Transverse colon (tissue), 4 donors: Measurements from ENCODE around the gene SLC8A3. TPM values are rescaled to one million over a fixed set of nuclear protein-coding genes. Genes with fewer than 3 reads are reported as not detected.
"Not testable (repeated sequence)": the region's sequence is repeated elsewhere in the genome, so short reads cannot be mapped to it uniquely, and the experiment has no call there.

ENCODE experiments used
- DNase-seq: peaks from one replicate; pipeline ENCODE4 v3.0.0-alpha.2; 2019
- H3K27ac ChIP-seq, 4 donors: fragments of 200-600 bp; sonication (generic); 2 replicates each; pipeline ENCODE4 v1.5.1; 2016 to 2018; ENCODE audit warnings: inconsistent platforms in 4 of 4
- H3K27me3 ChIP-seq: fragments of 200-600 bp; sonication (generic); 2 replicates; pipeline ENCODE4 v1.5.1; 2017; ENCODE audit warnings: inconsistent platforms
- H3K36me3 ChIP-seq, 4 donors: fragments of 200-600 bp; sonication (generic); 2 replicates each; pipeline ENCODE4 v1.5.1; 2017 to 2019; ENCODE audit warnings: inconsistent platforms in 4 of 4
- H3K4me1 ChIP-seq, 4 donors: fragments of 200-600 bp; sonication (generic); 2 replicates each; pipeline ENCODE4 v1.5.1; 2017 to 2020; ENCODE audit warnings: inconsistent platforms in 4 of 4
- H3K4me3 ChIP-seq, 4 donors: fragments of 200-600 bp; sonication (generic); 1 replicate in 1 of 4; 2 replicates in 3 of 4; pipeline versions ENCODE4 v1.5.1 to v1.6.1; 2017 to 2019; ENCODE audit warnings: inconsistent platforms in 4 of 4
- H3K9me3 ChIP-seq, 2 donors: fragments of 200-600 bp; sonication (generic); 2 replicates each; pipeline ENCODE4 v1.5.1; 2017 to 2019; ENCODE audit warnings: inconsistent platforms in 2 of 2
- EP300 ChIP-seq: sonication (generic); formaldehyde crosslinking; IDR thresholded peaks from one replicate; pipeline ENCODE4 v1.6.1; 2017; ENCODE audit warnings: antibody characterized with exemption, low read depth
- POLR2A ChIP-seq: fragments of 450-650 bp; IDR thresholded peaks from one replicate; pipeline ENCODE4 v1.6.1; 2016; ENCODE audit warnings: antibody characterized with exemption, mild to moderate bottlenecking, moderate library complexity
- POLR2AphosphoS5 ChIP-seq, 3 donors: sonication (generic); formaldehyde crosslinking; IDR thresholded peaks; one replicate each; pipeline ENCODE4 v1.6.1; 2016; ENCODE audit warnings: antibody characterized with exemption in 3 of 3
- WGBS, 2 donors: methylation state at CpG; one replicate each; pipeline ENCODE4 v1.1.5; 2018; ENCODE audit warnings: low coverage in 1 of 2; 5-methylcytosine and 5-hydroxymethylcytosine counted together
- in situ Hi-C, 4 donors: fragments of 200-750 bp; cut with MboI; loops; one replicate each; pipeline versions ENCODE4 v1.15.0 to v1.15.1; 2017; ENCODE audit warnings: low sequenced_read_pairs in 3 of 4, low pct_ligation_motif_present in 1 of 4, low pct_unique_long_range_greater_than_20kb in 1 of 4
- intact Hi-C: fragments of 100-400 bp; cut with DNase I; formaldehyde crosslinking; loops from one replicate; pipeline ENCODE4 v1.15.1; 2023; ENCODE audit warnings: low total_unique reads
- total RNA-seq, 4 donors: library from RNA; depleted of rRNA; stranded (reverse); fragments of >200 nt; gene quantifications; one replicate each; pipeline ENCODE4 v1.1.0, GENCODE V29; 2016
- TF ChIP-seq, protein P1 (sequence below), 5 experiments: fragments of 200-600 bp in 3 of 5; fragments of 450-650 bp in 2 of 5; sonication (generic) in 3 of 5; IDR thresholded peaks; 1 replicate in 2 of 5; 2 replicates in 3 of 5; pipeline ENCODE4 v1.5.1; 2016 to 2017; ENCODE audit warnings: antibody characterized with exemption in 5 of 5, inconsistent platforms in 3 of 5, mild to moderate bottlenecking in 2 of 5, moderate library complexity in 1 of 5

The SLC8A3 gene, protein sequence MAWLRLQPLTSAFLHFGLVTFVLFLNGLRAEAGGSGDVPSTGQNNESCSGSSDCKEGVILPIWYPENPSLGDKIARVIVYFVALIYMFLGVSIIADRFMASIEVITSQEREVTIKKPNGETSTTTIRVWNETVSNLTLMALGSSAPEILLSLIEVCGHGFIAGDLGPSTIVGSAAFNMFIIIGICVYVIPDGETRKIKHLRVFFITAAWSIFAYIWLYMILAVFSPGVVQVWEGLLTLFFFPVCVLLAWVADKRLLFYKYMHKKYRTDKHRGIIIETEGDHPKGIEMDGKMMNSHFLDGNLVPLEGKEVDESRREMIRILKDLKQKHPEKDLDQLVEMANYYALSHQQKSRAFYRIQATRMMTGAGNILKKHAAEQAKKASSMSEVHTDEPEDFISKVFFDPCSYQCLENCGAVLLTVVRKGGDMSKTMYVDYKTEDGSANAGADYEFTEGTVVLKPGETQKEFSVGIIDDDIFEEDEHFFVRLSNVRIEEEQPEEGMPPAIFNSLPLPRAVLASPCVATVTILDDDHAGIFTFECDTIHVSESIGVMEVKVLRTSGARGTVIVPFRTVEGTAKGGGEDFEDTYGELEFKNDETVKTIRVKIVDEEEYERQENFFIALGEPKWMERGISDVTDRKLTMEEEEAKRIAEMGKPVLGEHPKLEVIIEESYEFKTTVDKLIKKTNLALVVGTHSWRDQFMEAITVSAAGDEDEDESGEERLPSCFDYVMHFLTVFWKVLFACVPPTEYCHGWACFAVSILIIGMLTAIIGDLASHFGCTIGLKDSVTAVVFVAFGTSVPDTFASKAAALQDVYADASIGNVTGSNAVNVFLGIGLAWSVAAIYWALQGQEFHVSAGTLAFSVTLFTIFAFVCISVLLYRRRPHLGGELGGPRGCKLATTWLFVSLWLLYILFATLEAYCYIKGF
- 1 to 10 TPM in 1 of 4 donors, under 1 TPM in 2, not detected in 1; 0.27 to 1.9 (median 0.32) TPM for total RNA-seq

DNA sequence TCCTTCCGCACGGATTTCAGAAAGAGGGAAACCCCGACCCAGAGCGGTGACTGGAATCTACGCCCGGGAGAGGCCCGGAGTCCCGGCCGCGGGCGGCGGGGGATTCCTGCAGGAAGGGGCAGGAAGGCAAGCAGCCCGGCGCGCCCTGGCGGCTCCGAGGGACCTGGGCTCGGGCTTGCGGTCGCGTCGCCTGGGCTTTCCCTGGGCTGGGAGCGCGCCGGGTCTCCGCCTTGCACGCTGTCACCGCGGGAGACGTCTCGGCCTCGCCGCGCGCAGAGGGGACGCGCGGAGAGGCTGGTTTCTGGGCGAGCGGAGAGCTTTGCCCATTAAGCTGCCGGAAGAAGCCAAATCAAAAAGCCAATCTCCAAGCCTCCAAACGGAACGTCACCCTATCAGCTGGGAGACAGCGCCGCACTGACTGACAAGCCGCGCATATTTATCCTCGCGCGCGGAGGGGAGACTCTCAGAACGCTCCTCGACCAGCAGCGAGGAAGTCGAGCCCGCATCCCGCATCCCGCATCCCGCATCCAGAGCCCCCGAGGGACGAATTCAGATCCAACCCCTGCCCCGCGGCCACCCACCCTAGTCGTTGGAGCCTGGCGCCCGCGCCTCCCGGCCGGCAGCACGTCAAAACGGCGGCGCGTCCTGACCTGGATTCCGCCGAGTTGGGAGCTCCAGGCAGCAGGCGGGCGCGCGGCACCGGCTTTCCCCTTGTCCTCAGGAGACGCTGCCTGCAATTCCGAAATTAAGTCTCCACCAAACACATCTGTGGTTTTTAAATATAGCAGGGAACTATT is at the start of gene SLC8A3:
Gene SLC8A3, minus strand, starts transcription at position 293 of the 797 bp plus-strand sequence. CDS start 20,529 bp downstream, outside the sequence.
- TF ChIP-seq EP300 (no peak), POLR2A (no peak)
- TF ChIP-seq, protein P1, sequence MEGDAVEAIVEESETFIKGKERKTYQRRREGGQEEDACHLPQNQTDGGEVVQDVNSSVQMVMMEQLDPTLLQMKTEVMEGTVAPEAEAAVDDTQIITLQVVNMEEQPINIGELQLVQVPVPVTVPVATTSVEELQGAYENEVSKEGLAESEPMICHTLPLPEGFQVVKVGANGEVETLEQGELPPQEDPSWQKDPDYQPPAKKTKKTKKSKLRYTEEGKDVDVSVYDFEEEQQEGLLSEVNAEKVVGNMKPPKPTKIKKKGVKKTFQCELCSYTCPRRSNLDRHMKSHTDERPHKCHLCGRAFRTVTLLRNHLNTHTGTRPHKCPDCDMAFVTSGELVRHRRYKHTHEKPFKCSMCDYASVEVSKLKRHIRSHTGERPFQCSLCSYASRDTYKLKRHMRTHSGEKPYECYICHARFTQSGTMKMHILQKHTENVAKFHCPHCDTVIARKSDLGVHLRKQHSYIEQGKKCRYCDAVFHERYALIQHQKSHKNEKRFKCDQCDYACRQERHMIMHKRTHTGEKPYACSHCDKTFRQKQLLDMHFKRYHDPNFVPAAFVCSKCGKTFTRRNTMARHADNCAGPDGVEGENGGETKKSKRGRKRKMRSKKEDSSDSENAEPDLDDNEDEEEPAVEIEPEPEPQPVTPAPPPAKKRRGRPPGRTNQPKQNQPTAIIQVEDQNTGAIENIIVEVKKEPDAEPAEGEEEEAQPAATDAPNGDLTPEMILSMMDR (IDR thresholded peaks at IDR 0.05) = no peak
- intact Hi-C loops = no loop called here
- peak within 1 kb of the TSS in 3 of 4 donors; percentile 22 to 51 (median 29) for H3K4me3 ChIP-seq
- in situ Hi-C loops = no loop called here
- H3K4me1 ChIP-seq = peaks cover 0 to 23% (median 12%) of the 10 kb centered on the region in 4 donors
- no peaks in the 10 kb centered on the region for H3K9me3 ChIP-seq
- H3K27ac ChIP-seq = no peak within 1 kb of the TSS
- peaks cover 65% of the 10 kb centered on the region for H3K27me3 ChIP-seq
- no peaks in the 10 kb centered on the region for H3K36me3 ChIP-seq
- DNase-seq = no peak
- 0% methylated on average over 63 of the region's 83 CpGs; no CpG with 5 or more reads in 1 of the 2 donors for WGBS, 2 donors

DNA sequence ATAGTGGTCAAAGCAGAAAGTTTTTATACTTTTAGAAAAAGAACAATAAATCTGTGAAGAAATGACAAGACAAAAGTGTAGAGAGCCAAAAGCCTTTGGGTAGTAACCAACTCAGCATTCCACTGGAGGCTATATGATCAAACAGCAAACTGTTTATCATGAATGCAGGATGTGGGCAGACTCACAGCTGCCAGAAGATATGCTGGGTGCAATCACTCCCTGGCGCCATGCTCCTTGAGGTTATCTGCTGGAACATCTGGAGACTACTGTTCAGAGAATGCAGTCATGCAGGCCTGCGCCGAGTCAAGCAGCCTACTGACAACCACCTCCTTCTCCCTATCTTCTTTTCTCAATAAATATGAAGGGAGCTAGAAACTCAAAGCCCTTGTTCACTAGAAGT is 49.0 kb upstream of the SLC8A3 start:
- H3K36me3 ChIP-seq = no peaks in the 10 kb centered on the region
- in situ Hi-C loops (no loop called here), intact Hi-C loops (no loop called here)
- no peaks in the 10 kb centered on the region for H3K4me1 ChIP-seq
- H3K27me3 ChIP-seq = no peaks in the 10 kb centered on the region
- WGBS, 2 donors = 84% methylated on average over 3 of the region's 3 CpGs; no CpG with 5 or more reads in 1 of the 2 donors
- H3K9me3 ChIP-seq = no peaks in the 10 kb centered on the region
- H3K27ac ChIP-seq = no peak overlapping the region
- TF ChIP-seq, protein P1 (IDR thresholded peaks at IDR 0.05) = no peak
- no peak for TF ChIP-seq EP300
- TF ChIP-seq POLR2AphosphoS5 (IDR thresholded peaks at IDR 0.05) = no peak
- no peak for TF ChIP-seq POLR2A
- DNase-seq = no peak
- H3K4me3 ChIP-seq = no peak overlapping the region

DNA sequence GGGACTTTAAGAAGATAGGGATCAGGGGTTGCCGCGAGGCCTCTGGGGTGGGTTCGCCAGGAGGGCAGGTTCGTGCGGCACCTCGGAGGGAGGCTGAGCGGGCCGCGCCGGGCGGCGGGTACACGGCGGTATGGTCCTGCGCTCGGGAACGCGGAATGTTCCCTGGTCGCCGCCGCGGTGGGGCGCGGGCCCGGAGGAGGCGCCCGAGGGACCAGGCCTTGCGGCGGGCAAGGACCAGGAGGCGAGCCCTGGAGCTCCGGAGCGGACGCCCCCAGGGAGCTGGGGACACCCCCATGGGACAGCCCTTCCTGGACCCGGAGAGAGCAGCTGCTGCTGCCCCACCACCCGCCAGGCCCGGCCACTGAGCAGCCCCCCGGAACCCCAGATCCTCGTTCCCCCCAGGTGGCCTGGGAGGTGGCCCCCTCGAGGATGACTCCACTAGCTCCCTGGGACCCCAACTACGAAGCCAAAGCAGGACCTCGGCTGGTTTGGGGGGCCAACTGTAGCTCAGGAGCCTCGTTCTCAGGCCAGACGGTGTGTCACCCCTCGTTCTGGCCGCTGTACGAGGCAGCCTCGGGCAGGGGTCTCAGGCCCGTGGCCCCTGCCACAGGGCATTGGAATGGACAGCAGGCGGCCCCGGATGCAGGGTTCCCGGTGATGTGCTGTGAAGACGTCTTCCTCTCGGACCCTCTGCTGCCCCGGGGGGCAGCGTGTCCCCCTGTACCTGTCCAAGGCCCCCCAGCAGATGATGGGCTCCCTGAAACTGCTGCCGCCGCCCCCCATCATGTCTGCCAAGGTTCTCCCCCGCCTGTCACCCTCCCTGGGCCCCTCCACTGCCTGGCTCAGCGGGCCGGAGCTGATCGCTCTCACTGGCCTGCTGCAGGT is 45.6 kb upstream of the SLC8A3 start:
- no peaks in the 10 kb centered on the region for H3K36me3 ChIP-seq
- 89 to 94% methylated on average over 14 to 39 of the region's 61 CpGs for WGBS, 2 donors
- intact Hi-C loops = no loop called here

DNA sequence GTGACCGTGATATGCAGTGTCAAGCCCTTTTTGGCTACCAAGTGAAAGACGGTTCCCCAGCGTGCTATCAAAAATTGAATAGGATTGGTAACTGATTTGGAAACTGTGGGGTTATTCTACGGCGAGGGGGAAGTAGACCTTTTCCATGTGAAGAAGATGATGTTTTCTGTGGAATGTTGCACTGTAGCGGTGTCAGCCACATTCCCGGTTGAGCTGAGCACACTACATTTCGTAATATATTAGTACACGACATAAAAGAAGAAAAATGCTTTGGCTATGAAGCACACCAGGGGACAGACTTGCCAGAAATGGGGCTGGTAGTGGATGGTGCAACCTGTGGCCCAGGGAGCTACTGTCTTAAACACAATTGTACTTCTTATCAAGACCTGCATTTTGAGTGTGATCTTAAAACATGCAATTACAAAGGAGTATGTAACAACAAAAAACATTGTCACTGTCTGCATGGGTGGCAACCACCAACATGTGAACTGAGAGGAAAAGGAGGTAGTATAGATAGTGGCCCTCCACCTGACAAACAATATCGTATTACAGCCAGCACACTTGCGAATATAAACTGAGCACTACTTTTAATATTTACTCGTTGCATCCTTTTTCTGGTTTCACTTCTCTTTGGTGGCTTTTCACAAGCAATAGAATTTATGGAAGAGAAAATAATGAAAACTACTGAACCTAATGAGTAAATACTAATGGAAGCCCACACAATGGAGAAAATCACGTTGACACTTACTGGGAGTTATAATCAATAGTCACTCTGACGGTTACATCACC is 43.2 kb upstream of the SLC8A3 start:
- H3K4me1 ChIP-seq, DNase-seq, H3K4me3 ChIP-seq, H3K27me3 ChIP-seq, intact Hi-C loops, H3K36me3 ChIP-seq, H3K9me3 ChIP-seq, H3K27ac ChIP-seq, in situ Hi-C loops: not testable (repeated sequence)
- 80 to 83% methylated on average over 12 to 14 of the region's 14 CpGs for WGBS, 2 donors

More for the DNA sequence above, 45.6 kb upstream of the SLC8A3 start:
- Histone ChIP-seq H3K27me3 (no peaks in the 10 kb centered on the region), H3K4me3 (no peak overlapping the region), H3K9me3 (no peaks in the 10 kb centered on the region), H3K4me1 (no peaks in the 10 kb centered on the region), H3K27ac (no peak overlapping the region)
- TF ChIP-seq, protein P1 (IDR thresholded peaks at IDR 0.05) = no peak
- TF ChIP-seq POLR2A = no peak
- no peak for TF ChIP-seq EP300
- no peak for TF ChIP-seq POLR2AphosphoS5 (IDR thresholded peaks at IDR 0.05)
- in situ Hi-C loops = no loop called here
- DNase-seq = no peak

DNA sequence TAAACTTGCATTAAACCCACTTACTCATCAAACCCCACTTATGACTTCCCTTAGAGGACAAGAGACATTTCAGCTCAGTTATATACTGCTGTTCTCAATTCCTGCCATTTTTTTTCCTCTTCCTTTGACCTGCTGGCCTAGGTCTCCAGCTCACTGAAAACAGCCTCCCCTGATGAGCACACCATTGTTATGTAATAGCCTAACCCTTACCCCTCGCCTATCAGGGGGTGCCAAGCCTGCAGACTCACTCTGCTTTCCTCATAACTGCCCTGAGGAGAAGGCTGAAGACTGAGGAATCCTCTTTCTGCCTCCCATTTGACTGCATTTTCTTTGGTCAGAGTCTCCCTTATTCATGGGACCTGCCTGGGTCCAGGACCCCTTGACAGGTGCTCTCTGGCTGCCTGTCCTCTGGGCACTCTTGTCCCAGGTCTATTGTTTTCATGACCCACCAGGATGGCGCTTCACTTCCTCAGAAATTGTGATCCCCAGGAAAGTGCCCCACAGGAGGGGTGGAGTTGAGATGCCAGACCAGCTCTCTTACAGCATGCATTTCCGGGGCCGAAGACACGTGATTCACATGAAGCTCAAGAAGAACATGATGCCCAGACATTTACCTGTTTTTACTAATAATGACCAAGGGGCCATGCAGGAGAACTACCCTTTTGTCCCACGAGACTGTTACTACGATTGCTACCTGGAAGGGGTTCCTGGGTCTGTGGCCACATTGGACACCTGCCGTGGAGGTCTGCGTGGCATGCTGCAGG is 41.3 kb upstream of the SLC8A3 start:
- H3K4me1 ChIP-seq, H3K27ac ChIP-seq, H3K4me3 ChIP-seq, DNase-seq, H3K27me3 ChIP-seq, in situ Hi-C loops, intact Hi-C loops, H3K9me3 ChIP-seq, H3K36me3 ChIP-seq: not testable (repeated sequence)
- WGBS, 2 donors = 51 to 68% methylated on average over 4 to 9 of the region's 9 CpGs
